GM18909 (cell line): ENCODE results near the gene SLCO1C1.
"Not testable (repeated sequence)": the region's sequence is repeated elsewhere in the genome, so short reads cannot be mapped to it uniquely, and the experiment has no call there.

Experiments
- ATAC-seq: cut with Tn5 transposase; IDR thresholded peaks from one replicate; pipeline ENCODE4 v1.9.1; 2021; ENCODE audit warnings: mild to moderate bottlenecking; ENCODE audit not compliant: unreplicated experiment, poor library complexity

The SLCO1C1 gene

DNA sequence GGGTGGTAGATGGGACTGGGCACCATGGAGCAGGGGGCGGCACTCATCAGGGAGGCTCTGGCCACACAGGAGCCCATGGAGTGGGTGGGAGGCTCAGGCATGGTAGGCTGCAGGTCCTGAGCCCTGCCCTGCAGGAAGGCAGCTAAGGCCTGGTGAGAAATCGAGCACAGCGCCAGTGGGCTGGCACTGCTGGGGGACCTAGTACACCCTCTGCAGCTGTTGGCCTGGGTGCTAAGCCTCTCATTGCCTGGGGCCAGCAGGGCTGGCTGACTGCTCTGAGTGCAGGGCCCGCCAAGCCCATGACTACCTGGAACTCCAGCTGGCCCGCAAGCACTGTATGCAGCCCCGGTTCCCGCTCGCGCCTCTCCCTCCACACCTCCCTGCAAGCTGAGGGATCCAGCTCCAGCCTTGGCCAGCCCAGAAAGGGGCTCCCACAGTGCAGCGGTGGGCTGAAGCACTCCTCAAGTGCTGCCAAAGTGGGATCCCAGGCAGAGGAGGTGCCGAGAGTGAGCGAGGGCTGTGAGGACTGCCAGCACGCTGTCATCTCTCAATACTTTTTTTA, 88.7 kb downstream of the SLCO1C1 start:
- not testable (repeated sequence) for ATAC-seq

DNA sequence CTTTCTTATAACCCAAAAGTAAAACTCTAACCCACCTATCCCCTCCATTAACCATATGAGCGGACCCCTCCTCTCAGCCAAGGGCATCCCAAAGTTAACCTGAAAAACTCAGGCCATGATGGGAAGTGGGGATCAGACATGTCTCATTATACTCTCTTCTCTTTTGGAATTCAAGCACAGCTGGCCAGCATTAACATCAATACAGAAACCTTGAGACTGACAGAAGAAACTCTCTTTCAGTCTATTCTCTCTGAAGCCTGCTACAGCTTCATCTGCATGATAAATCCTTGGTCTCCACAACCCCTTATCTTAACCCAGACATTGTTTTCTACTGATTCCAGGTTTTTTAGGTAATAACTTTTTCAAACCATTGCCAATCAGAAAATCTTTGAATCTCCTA, 97.8 kb downstream of the SLCO1C1 start:
- ATAC-seq = no peak

GRCh38 chr12:20798554-20798953, 103.4 kb downstream of the SLCO1C1 start:
- ATAC-seq = no peak

GRCh38 chr12:20800160-20800559, 105.0 kb downstream of the SLCO1C1 start:
- ATAC-seq = no peak

DNA sequence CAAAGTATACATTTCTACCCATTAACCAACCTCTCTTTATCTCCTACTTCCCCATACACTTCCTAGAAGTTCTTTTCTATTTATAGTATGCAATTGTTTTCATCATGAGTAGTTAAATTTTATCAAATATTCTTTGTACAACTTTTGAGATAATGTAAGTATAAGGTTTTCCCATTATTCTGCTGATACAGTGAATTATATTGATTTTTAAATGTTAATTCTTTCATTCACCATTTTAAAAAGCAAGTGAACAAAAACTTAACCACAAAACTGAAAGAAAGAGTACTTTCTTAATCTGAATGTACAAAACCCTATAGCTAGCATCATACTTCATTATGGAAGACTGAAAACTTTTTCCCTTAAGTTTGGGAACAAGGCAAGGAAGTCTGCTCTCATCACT, 105.9 kb downstream of the SLCO1C1 start:
- no peak for ATAC-seq
